ENCODE measurements around the gene SHKBP1. TPM values are rescaled to one million over a fixed set of nuclear protein-coding genes. Genes with fewer than 3 reads are reported as not detected.

SHKBP1 gene
- total and polyA plus RNA-seq, 9 of the 15 experiments (the other 6 are each of a cell fraction or from before 2014, with no cell fraction given), result 1.2 to 58.1 (median 22.3) TPM

DNA sequence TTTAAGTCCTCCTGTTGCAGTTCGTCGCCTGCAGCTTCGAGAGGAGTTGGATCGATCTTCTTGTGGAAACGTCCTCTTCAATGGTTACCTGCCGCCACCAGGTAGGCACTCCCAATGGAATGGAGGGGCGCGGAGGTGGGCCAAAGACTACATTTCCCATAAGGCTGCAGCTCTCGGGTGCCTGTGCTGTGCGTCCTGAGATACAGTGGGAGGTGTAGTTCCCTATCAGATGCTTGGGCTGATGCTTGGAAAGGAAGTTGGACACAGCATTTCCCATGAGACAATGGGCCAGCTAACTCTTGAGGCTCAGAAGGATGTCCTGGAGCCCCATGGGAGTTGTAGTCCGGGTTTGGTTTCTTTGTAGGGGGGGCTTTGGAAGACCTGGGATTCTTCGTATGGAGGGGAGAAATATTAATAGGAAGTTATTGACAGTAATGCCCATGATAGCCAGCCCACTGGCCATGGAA is 1.8 kb downstream of the SHKBP1 start (continued):
- TF ChIP-seq REST (IDR thresholded peaks at IDR 0.05; ENCODE audit: borderline replicate concordance) (no peak), REST (CRISPR knock-in tag; IDR thresholded peaks at IDR 0.05; ENCODE audit: low read depth) (no peak), ZNF146 (CRISPR knock-in tag; IDR thresholded peaks at IDR 0.05; ENCODE audit: unreplicated experiment) (no peak), FOS (IDR thresholded peaks at IDR 0.05; ENCODE audit: extremely low read depth, insufficient read length) (no peak), THRAP3 (IDR thresholded peaks at IDR 0.05; ENCODE audit: borderline replicate concordance) (no peak), MTF1 (CRISPR knock-in tag; IDR thresholded peaks at IDR 0.05; ENCODE audit: borderline replicate concordance) (no peak), RAD51 (IDR thresholded peaks at IDR 0.05; ENCODE audit: borderline replicate concordance, low read depth) (no peak), SP2 (IDR thresholded peaks at IDR 0.05; ENCODE audit: extremely low read depth, low read depth, low read length, poor library complexity, severe bottlenecking) (no peak)
- TF ChIP-seq, protein P1, sequence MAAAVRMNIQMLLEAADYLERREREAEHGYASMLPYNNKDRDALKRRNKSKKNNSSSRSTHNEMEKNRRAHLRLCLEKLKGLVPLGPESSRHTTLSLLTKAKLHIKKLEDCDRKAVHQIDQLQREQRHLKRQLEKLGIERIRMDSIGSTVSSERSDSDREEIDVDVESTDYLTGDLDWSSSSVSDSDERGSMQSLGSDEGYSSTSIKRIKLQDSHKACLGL (CRISPR knock-in tag; IDR thresholded peaks at IDR 0.05; ENCODE audit: borderline replicate concordance, poor library complexity, severe bottlenecking), result no peak
- TF ChIP-seq, protein P2, sequence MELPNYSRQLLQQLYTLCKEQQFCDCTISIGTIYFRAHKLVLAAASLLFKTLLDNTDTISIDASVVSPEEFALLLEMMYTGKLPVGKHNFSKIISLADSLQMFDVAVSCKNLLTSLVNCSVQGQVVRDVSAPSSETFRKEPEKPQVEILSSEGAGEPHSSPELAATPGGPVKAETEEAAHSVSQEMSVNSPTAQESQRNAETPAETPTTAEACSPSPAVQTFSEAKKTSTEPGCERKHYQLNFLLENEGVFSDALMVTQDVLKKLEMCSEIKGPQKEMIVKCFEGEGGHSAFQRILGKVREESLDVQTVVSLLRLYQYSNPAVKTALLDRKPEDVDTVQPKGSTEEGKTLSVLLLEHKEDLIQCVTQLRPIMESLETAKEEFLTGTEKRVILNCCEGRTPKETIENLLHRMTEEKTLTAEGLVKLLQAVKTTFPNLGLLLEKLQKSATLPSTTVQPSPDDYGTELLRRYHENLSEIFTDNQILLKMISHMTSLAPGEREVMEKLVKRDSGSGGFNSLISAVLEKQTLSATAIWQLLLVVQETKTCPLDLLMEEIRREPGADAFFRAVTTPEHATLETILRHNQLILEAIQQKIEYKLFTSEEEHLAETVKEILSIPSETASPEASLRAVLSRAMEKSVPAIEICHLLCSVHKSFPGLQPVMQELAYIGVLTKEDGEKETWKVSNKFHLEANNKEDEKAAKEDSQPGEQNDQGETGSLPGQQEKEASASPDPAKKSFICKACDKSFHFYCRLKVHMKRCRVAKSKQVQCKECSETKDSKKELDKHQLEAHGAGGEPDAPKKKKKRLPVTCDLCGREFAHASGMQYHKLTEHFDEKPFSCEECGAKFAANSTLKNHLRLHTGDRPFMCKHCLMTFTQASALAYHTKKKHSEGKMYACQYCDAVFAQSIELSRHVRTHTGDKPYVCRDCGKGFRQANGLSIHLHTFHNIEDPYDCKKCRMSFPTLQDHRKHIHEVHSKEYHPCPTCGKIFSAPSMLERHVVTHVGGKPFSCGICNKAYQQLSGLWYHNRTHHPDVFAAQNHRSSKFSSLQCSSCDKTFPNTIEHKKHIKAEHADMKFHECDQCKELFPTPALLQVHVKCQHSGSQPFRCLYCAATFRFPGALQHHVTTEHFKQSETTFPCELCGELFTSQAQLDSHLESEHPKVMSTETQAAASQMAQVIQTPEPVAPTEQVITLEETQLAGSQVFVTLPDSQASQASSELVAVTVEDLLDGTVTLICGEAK (IDR thresholded peaks at IDR 0.05), result peak; percentile 83
- TF ChIP-seq, protein P2 (CRISPR knock-in tag; IDR thresholded peaks at IDR 0.05), result no peak

All from K562 (cell line).